Neural progenitor cell (in vitro differentiated cells): ENCODE measurements around the gene GNAQ. TPM values are rescaled to one million over a fixed set of nuclear protein-coding genes. Genes with fewer than 3 reads are reported as not detected.

Experiments
- DNase-seq: peaks from one replicate; pipeline ENCODE4 v3.0.0-alpha.2; 2016; ENCODE audit warnings: low spot score
- H2AFZ ChIP-seq: fragments of 200-600 bp; sonication (generic); replicated peaks from 2 replicates; pipeline ENCODE4 v1.6.1; 2016; ENCODE audit warnings: antibody characterized with exemption
- H3F3A ChIP-seq: fragments of 200-600 bp; sonication (generic); 2 replicates; pipeline ENCODE4 v1.6.1; 2016; ENCODE audit warnings: antibody characterized with exemption, low read depth
- H3K27ac ChIP-seq: fragments of 200-600 bp; sonication (generic); 2 replicates; pipeline ENCODE4 v1.5.1; 2016; ENCODE audit warnings: mild to moderate bottlenecking
- H3K27me3 ChIP-seq: fragments of 200-600 bp; sonication (generic); 2 replicates; pipeline ENCODE4 v1.6.1; 2016; ENCODE audit warnings: mild to moderate bottlenecking, moderate library complexity
- H3K36me3 ChIP-seq: fragments of 200-600 bp; sonication (generic); 2 replicates; pipeline ENCODE4 v1.5.1; 2016
- H3K4me1 ChIP-seq: fragments of 200-600 bp; sonication (generic); 2 replicates; pipeline ENCODE4 v1.6.1; 2016; ENCODE audit warnings: mixed run types
- H3K4me2 ChIP-seq: fragments of 200-600 bp; sonication (generic); 2 replicates; pipeline ENCODE4 v1.6.1; 2016
- H3K4me3 ChIP-seq: fragments of 200-600 bp; sonication (generic); 2 replicates; pipeline ENCODE4 v1.5.1; 2016
- H3K79me2 ChIP-seq: fragments of 200-600 bp; sonication (generic); 2 replicates; pipeline ENCODE4 v1.6.1; 2016; ENCODE audit warnings: low read depth
- H3K9ac ChIP-seq: fragments of 200-600 bp; sonication (generic); 2 replicates; pipeline ENCODE4 v1.6.1; 2016
- H3K9me3 ChIP-seq: fragments of 200-600 bp; sonication (generic); 2 replicates; pipeline ENCODE4 v1.5.1; 2016; ENCODE audit warnings: low read depth
- H4K20me1 ChIP-seq: fragments of 200-600 bp; sonication (generic); 2 replicates; pipeline ENCODE4 v1.6.1; 2016; ENCODE audit warnings: low read depth
- H3K27ac Mint-ChIP-seq: 3 replicates; pipeline ENCODE4 v1.8.0; 2021; ENCODE audit warnings: mixed read lengths
- H3K27me3 Mint-ChIP-seq: 2 replicates; pipeline ENCODE4 v1.8.0; 2022; ENCODE audit warnings: low read depth, mild to moderate bottlenecking, inconsistent platforms, moderate library complexity, mixed read lengths; ENCODE audit not compliant: insufficient read depth
- H3K36me3 Mint-ChIP-seq: 3 replicates; pipeline ENCODE4 v1.8.0; 2021; ENCODE audit warnings: mixed read lengths
- H3K4me1 Mint-ChIP-seq: 3 replicates; pipeline ENCODE4 v1.8.0; 2021; ENCODE audit warnings: mixed read lengths
- H3K4me3 Mint-ChIP-seq: 3 replicates; pipeline ENCODE4 v1.8.0; 2021; ENCODE audit warnings: mild to moderate bottlenecking, moderate library complexity, mixed read lengths
- H3K9me3 Mint-ChIP-seq: 3 replicates; pipeline ENCODE4 v1.8.0; 2020; ENCODE audit warnings: mixed read lengths
- CTCF ChIP-seq: fragments of 200-600 bp; sonication (generic); IDR thresholded peaks from 2 replicates; pipeline ENCODE4 v1.5.1; 2017; ENCODE audit warnings: antibody characterized with exemption, mild to moderate bottlenecking
- EZH2 ChIP-seq: fragments of 200-600 bp; sonication (generic); IDR thresholded peaks from 2 replicates; pipeline ENCODE4 v1.6.1; 2017; ENCODE audit warnings: antibody characterized with exemption, mild to moderate bottlenecking, moderate library complexity
- EZH2phosphoT487 ChIP-seq: fragments of 200-600 bp; sonication (generic); IDR thresholded peaks from 2 replicates; pipeline ENCODE4 v1.6.1; 2017; ENCODE audit warnings: antibody characterized with exemption
- total RNA-seq: library from RNA; depleted of rRNA; stranded (reverse); fragments of >200 nt; gene quantifications from 2 replicates; pipeline ENCODE4 v1.2.3, GENCODE V29; 2015; ENCODE audit warnings: low replicate concordance

GNAQ gene
- total RNA-seq, 1 donor from 2014 or later: 87.9 TPM

GRCh38 chr9:77912895-77913693 lies 118.5 kb downstream of the GNAQ start:
- DNase-seq: no peak
- Histone ChIP-seq H3K27ac (no peak overlapping the region), H3K4me1 (peaks cover 30% of the 10 kb centered on the region), H3K27me3 (no peaks in the 10 kb centered on the region), H4K20me1 (peaks cover 31% of the 10 kb centered on the region), H3K9ac (no peak overlapping the region), H3K9me3 (no peaks in the 10 kb centered on the region), H3K79me2 (peaks cover 49% of the 10 kb centered on the region), H3K36me3 (no peaks in the 10 kb centered on the region), H3K4me2 (no peak overlapping the region), H3F3A (peaks cover 14% of the 10 kb centered on the region), H2AFZ (no peak overlapping the region), H3K4me3 (no peak overlapping the region)
- Mint-ChIP-seq H3K4me1 (peaks cover 19% of the 10 kb centered on the region), H3K36me3 (peaks cover 24% of the 10 kb centered on the region), H3K9me3 (peaks cover 10% of the 10 kb centered on the region), H3K4me3 (no peak overlapping the region), H3K27me3 (no peaks in the 10 kb centered on the region), H3K27ac (no peak overlapping the region)
- TF ChIP-seq EZH2phosphoT487: no peak
- TF ChIP-seq EZH2: no peak
- no peak for TF ChIP-seq CTCF

DNA sequence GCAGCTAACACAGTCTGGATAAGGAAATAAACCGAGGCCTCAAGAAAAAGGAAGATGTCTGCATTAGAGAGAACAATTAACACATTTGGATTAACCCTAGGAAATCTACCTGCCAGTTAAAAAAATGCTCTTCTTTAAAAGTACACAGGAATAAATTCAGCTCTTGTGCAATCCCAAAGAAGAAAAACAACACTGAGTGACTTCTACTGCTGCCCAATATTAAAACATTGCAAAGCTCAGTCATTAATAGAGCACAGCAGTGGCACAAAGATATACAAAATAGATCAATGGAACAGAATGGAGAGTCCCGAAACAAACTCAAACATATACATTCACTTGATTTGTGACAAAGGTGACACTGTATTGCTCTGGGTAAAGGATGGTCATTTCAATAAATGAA lies 119.7 kb downstream of the GNAQ start:
- H3K9ac ChIP-seq: no peak overlapping the region
- Mint-ChIP-seq H3K36me3 (peaks cover 24% of the 10 kb centered on the region), H3K9me3 (peaks cover 10% of the 10 kb centered on the region), H3K27ac (no peak overlapping the region), H3K27me3 (no peaks in the 10 kb centered on the region), H3K4me3 (no peak overlapping the region), H3K4me1 (peaks cover 30% of the 10 kb centered on the region)
- H3K36me3 ChIP-seq: no peaks in the 10 kb centered on the region
- no peak for DNase-seq
- no peaks in the 10 kb centered on the region for H3K27me3 ChIP-seq
- peaks cover 49% of the 10 kb centered on the region for H3K79me2 ChIP-seq
- no peaks in the 10 kb centered on the region for H3K9me3 ChIP-seq
- H3K4me1 ChIP-seq: peaks cover 30% of the 10 kb centered on the region
- TF ChIP-seq EZH2phosphoT487 (no peak), EZH2 (no peak), CTCF (no peak)
- H3K4me3 ChIP-seq: no peak overlapping the region
- H4K20me1 ChIP-seq: peaks cover 25% of the 10 kb centered on the region
- H3K27ac ChIP-seq: no peak overlapping the region
- H3F3A ChIP-seq: peaks cover 13% of the 10 kb centered on the region
- H3K4me2 ChIP-seq: no peak overlapping the region
- no peak overlapping the region for H2AFZ ChIP-seq

GRCh38 chr9:77910194-77910621 lies 121.4 kb downstream of the GNAQ start:
- H3K27me3 ChIP-seq: no peaks in the 10 kb centered on the region
- H4K20me1 ChIP-seq: peaks cover 8% of the 10 kb centered on the region
- no peaks in the 10 kb centered on the region for H3F3A ChIP-seq
- no peak overlapping the region for H3K4me2 ChIP-seq
- Mint-ChIP-seq H3K27ac (no peak overlapping the region), H3K4me3 (no peak overlapping the region), H3K27me3 (no peaks in the 10 kb centered on the region), H3K9me3 (peaks cover 10% of the 10 kb centered on the region), H3K4me1 (peaks cover 33% of the 10 kb centered on the region), H3K36me3 (peaks cover 24% of the 10 kb centered on the region)
- H2AFZ ChIP-seq: no peak overlapping the region
- no peak overlapping the region for H3K27ac ChIP-seq
- DNase-seq: no peak
- no peak overlapping the region for H3K9ac ChIP-seq
- peaks cover 49% of the 10 kb centered on the region for H3K79me2 ChIP-seq
- no peak overlapping the region for H3K4me3 ChIP-seq
- TF ChIP-seq CTCF (no peak), EZH2phosphoT487 (no peak), EZH2 (no peak)
- no peaks in the 10 kb centered on the region for H3K36me3 ChIP-seq
- no peaks in the 10 kb centered on the region for H3K9me3 ChIP-seq
- H3K4me1 ChIP-seq: peaks cover 18% of the 10 kb centered on the region
